ENCODE measurements around the gene GDI1.

The GDI1 gene

DNA sequence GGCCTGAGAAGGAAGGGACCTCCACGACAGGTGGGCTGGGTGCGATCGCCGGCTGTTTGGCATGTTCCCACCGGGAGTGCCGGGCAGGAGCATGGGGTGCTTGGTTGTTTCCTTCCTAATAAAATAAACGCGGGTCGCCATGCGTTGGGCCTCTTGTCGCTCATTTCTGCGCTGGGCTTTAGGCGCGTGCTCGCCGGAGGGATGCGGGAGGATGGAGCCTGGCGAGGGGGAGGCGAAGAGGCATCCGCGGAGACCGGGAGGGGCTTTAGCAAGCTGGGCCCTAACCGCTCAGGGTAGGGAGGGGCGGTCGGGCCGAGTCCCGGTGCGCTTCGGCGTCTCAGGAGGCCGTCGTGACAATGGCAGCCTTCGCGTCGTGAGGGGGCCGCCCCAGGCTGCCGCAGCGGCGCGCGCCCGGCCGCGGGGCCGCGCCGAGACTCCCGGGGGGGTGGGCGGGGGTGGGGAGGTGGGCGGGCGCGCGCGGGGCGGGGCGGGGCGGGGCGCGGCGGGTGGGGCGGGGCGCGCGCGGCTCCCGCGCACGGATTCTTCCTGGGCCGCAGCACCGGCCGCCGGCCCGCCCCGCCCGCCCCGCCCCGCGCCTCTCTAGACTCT lies 476 bp upstream of the GDI1 start:
- Histone ChIP-seq H3K4me1 (ENCODE audit: control insufficient read depth, insufficient read depth, low read length) (peaks cover 4% of the 10 kb centered on the region), H3K36me3 (ENCODE audit: control insufficient read depth, insufficient read depth, low read length) (no peaks in the 10 kb centered on the region), H3K9me3 (ENCODE audit: control insufficient read depth, low read length) (no peaks in the 10 kb centered on the region), H3K27me3 (ENCODE audit: control insufficient read depth, insufficient read depth, low read length, poor library complexity, severe bottlenecking) (no peaks in the 10 kb centered on the region), H3K27ac (ENCODE audit: insufficient read depth, low read depth, low read length, poor library complexity, severe bottlenecking) (no peak overlapping the region), H3K4me3 (ENCODE audit: insufficient read depth, low read depth, low read length) (peak overlapping the region; percentile 58)
- WGBS, 2 experiments = 3 to 4% methylated on average over 50 to 75 of the region's 78 CpGs

DNA sequence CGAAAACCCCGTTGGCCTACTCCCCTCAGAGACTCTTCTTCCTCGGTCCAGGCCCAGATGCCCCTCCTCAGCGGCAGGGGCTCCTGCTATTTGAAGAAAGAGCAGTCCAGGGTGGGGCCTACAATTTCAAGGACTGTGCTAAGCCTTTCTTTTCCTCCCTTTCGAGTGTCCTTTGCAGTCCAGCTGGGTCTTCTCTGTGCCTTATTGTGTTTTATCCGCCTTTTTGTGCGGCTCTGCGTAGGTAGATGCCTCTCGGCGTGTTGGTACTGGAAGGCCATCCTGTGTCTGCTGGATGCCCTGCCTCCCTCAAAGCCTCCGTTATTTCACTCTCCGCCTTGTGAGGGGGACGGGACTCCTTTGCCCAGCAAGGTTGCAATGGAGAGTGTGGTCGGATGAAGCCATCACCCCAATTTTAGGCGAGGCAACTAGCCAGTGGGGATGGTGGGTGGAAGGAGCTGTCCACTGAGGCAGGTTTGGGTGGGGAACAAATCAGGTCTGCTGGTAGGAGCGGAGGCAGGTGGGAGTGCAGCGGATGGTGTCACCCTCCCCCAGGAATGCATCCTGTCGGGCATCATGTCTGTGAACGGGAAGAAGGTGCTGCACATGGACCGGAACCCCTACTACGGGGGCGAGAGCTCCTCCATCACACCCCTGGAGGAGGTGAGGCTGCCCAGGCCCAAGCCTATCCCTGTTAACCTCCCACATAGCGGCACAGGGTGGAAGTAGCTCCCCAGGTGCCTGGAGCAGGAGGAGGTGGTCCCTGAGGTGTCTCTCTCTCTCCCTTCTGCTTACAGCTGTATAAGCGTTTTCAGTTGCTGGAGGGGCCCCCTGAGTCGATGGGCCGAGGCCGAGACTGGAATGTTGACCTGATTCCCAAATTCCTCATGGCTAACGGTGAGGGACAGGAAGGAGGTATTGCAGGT lies 1.3 kb downstream of the GDI1 start:
- peak overlapping the region; percentile 58 for H3K4me3 ChIP-seq (ENCODE audit: insufficient read depth, low read depth, low read length)
- no peaks in the 10 kb centered on the region for H3K27me3 ChIP-seq (ENCODE audit: control insufficient read depth, insufficient read depth, low read length, poor library complexity, severe bottlenecking)
- no peaks in the 10 kb centered on the region for H3K36me3 ChIP-seq (ENCODE audit: control insufficient read depth, insufficient read depth, low read length)
- no peak overlapping the region for H3K27ac ChIP-seq (ENCODE audit: insufficient read depth, low read depth, low read length, poor library complexity, severe bottlenecking)
- peaks cover 4% of the 10 kb centered on the region for H3K4me1 ChIP-seq (ENCODE audit: control insufficient read depth, insufficient read depth, low read length)
- WGBS, 2 experiments = 64 to 67% methylated on average over 28 of the region's 28 CpGs
- H3K9me3 ChIP-seq (ENCODE audit: control insufficient read depth, low read length) = no peaks in the 10 kb centered on the region

GRCh38 chrX:154439841-154440240 lies 2.9 kb downstream of the GDI1 start:
- Histone ChIP-seq H3K27ac (ENCODE audit: insufficient read depth, low read depth, low read length, poor library complexity, severe bottlenecking) (no peak overlapping the region), H3K4me3 (ENCODE audit: insufficient read depth, low read depth, low read length) (no peak overlapping the region), H3K9me3 (ENCODE audit: control insufficient read depth, low read length) (no peaks in the 10 kb centered on the region), H3K27me3 (ENCODE audit: control insufficient read depth, insufficient read depth, low read length, poor library complexity, severe bottlenecking) (no peaks in the 10 kb centered on the region), H3K36me3 (ENCODE audit: control insufficient read depth, insufficient read depth, low read length) (no peaks in the 10 kb centered on the region), H3K4me1 (ENCODE audit: control insufficient read depth, insufficient read depth, low read length) (peaks cover 4% of the 10 kb centered on the region)
- 96 to 98% methylated on average over 13 to 14 of the region's 18 CpGs for WGBS, 2 experiments

GRCh38 chrX:154440623-154441357 lies 3.8 kb downstream of the GDI1 start:
- Histone ChIP-seq H3K36me3 (ENCODE audit: control insufficient read depth, insufficient read depth, low read length) (no peaks in the 10 kb centered on the region), H3K4me3 (ENCODE audit: insufficient read depth, low read depth, low read length) (no peak overlapping the region), H3K27me3 (ENCODE audit: control insufficient read depth, insufficient read depth, low read length, poor library complexity, severe bottlenecking) (no peaks in the 10 kb centered on the region), H3K27ac (ENCODE audit: insufficient read depth, low read depth, low read length, poor library complexity, severe bottlenecking) (no peak overlapping the region), H3K4me1 (ENCODE audit: control insufficient read depth, insufficient read depth, low read length) (peaks cover 8% of the 10 kb centered on the region), H3K9me3 (ENCODE audit: control insufficient read depth, low read length) (no peaks in the 10 kb centered on the region)
- WGBS, 2 experiments = 94 to 95% methylated on average over 17 of the region's 17 CpGs

DNA sequence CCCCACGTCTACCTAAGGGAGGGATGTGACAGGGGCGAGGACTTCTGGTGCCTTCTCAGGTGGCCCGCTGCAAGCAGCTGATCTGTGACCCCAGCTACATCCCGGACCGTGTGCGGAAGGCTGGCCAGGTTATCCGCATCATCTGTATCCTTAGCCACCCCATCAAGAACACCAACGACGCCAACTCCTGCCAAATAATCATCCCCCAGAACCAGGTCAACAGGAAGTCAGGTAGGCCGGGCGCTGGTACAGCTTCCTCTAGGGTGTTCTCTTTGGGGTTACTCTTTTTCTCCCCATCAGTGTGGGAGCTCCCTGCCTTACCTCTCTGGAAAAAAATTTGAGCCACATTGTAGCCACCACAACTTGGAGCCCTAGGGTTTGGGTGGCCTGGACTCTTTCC lies 4.6 kb downstream of the GDI1 start:
- WGBS, 2 experiments = 95% methylated on average over 11 of the region's 11 CpGs
- no peak overlapping the region for H3K27ac ChIP-seq (ENCODE audit: insufficient read depth, low read depth, low read length, poor library complexity, severe bottlenecking)

GRCh38 chrX:154441984-154442707 lies 5.2 kb downstream of the GDI1 start:
- H3K27me3 ChIP-seq (ENCODE audit: control insufficient read depth, insufficient read depth, low read length, poor library complexity, severe bottlenecking) = no peaks in the 10 kb centered on the region
- no peaks in the 10 kb centered on the region for H3K36me3 ChIP-seq (ENCODE audit: control insufficient read depth, insufficient read depth, low read length)
- H3K4me3 ChIP-seq (ENCODE audit: insufficient read depth, low read depth, low read length) = no peak overlapping the region
- H3K9me3 ChIP-seq (ENCODE audit: control insufficient read depth, low read length) = no peaks in the 10 kb centered on the region
- no peak overlapping the region for H3K27ac ChIP-seq (ENCODE audit: insufficient read depth, low read depth, low read length, poor library complexity, severe bottlenecking)
- WGBS, 2 experiments = 91 to 93% methylated on average over 21 of the region's 21 CpGs
- H3K4me1 ChIP-seq (ENCODE audit: control insufficient read depth, insufficient read depth, low read length) = peaks cover 8% of the 10 kb centered on the region

More for the DNA sequence above, 4.6 kb downstream of the GDI1 start:
- Histone ChIP-seq H3K4me1 (ENCODE audit: control insufficient read depth, insufficient read depth, low read length) (peaks cover 8% of the 10 kb centered on the region), H3K9me3 (ENCODE audit: control insufficient read depth, low read length) (no peaks in the 10 kb centered on the region), H3K4me3 (ENCODE audit: insufficient read depth, low read depth, low read length) (no peak overlapping the region), H3K27me3 (ENCODE audit: control insufficient read depth, insufficient read depth, low read length, poor library complexity, severe bottlenecking) (no peaks in the 10 kb centered on the region), H3K36me3 (ENCODE audit: control insufficient read depth, insufficient read depth, low read length) (no peaks in the 10 kb centered on the region)

DNA sequence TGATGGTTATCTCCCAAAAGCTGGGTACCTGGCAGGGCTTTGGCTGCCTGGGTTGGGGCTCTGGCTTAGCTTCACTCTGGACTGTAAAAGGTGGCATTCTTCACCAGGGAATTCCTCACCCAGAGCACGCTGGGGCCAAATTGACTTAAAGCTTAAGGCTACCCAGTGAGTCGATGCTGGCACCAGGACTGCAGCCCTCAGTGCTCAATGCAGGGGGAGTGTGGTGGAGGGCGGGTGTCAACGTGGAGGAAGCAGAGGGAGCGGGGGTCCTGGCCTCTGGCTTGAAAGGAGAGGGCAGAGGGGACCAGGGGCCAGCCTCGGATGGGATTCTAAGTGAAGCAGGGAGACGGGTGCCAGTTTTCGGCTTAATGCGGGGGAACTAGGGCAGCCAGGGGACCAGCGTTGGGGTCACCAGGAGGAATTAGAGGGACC lies 6.5 kb downstream of the GDI1 start:
- Histone ChIP-seq H3K4me1 (ENCODE audit: control insufficient read depth, insufficient read depth, low read length) (peaks cover 7% of the 10 kb centered on the region), H3K27ac (ENCODE audit: insufficient read depth, low read depth, low read length, poor library complexity, severe bottlenecking) (peak overlapping the region; percentile 67), H3K27me3 (ENCODE audit: control insufficient read depth, insufficient read depth, low read length, poor library complexity, severe bottlenecking) (no peaks in the 10 kb centered on the region), H3K9me3 (ENCODE audit: control insufficient read depth, low read length) (no peaks in the 10 kb centered on the region), H3K4me3 (ENCODE audit: insufficient read depth, low read depth, low read length) (peak overlapping the region; percentile 57), H3K36me3 (ENCODE audit: control insufficient read depth, insufficient read depth, low read length) (no peaks in the 10 kb centered on the region)
- 19 to 21% methylated on average over 10 of the region's 10 CpGs for WGBS, 2 experiments

DNA sequence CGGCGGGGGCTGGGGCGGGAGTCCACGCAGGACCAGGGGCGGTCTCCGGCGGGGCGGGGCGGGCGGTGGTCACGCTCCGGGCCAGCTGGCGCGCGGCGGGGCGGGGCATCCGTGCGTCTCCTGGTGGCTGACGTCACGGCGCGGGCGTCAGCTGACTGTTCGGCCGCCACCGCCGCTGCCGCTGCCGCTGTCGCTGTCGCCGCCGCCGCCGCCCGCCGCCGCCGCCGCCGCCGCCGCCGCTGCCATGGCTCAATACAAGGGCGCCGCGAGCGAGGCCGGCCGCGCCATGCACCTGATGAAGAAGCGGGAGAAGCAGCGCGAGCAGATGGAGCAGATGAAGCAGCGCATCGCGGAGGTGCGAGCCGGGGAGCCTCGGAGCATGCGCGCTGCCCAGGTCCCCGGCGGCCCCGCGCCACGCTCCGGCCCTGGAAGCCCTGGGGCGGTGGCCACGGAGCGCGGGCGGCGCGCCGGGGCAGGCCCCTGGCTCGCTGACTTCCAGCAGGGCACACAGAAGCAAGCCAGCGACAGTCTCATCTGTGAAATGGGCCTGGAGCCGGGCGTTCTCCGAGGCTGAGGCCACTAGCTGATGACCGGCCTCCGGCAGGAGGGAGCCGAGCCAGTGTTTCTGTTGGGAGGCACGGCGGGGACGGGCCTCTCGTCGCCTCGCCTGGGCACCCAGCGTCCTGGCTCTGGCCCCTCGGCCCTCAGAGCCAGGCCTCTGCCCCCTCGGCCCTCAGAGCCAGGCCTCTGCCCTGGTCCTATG lies 7.2 kb downstream of the GDI1 start, which contains the start of gene FAM50A:
TSS of gene FAM50A (plus strand) at position 150 of the 763 bp plus-strand sequence. CDS start at position 245, 95 bp downstream.
- Histone ChIP-seq H3K27me3 (ENCODE audit: control insufficient read depth, insufficient read depth, low read length, poor library complexity, severe bottlenecking) (no peaks in the 10 kb centered on the region), H3K9me3 (ENCODE audit: control insufficient read depth, low read length) (no peaks in the 10 kb centered on the region), H3K27ac (ENCODE audit: insufficient read depth, low read depth, low read length, poor library complexity, severe bottlenecking) (peak within 1 kb of the TSS; percentile 67), H3K4me3 (ENCODE audit: insufficient read depth, low read depth, low read length) (peak within 1 kb of the TSS; percentile 57), H3K4me1 (ENCODE audit: control insufficient read depth, insufficient read depth, low read length) (peaks cover 4% of the 10 kb centered on the region), H3K36me3 (ENCODE audit: control insufficient read depth, insufficient read depth, low read length) (no peaks in the 10 kb centered on the region)
- 2 to 3% methylated on average over 94 of the region's 94 CpGs for WGBS, 2 experiments

DNA sequence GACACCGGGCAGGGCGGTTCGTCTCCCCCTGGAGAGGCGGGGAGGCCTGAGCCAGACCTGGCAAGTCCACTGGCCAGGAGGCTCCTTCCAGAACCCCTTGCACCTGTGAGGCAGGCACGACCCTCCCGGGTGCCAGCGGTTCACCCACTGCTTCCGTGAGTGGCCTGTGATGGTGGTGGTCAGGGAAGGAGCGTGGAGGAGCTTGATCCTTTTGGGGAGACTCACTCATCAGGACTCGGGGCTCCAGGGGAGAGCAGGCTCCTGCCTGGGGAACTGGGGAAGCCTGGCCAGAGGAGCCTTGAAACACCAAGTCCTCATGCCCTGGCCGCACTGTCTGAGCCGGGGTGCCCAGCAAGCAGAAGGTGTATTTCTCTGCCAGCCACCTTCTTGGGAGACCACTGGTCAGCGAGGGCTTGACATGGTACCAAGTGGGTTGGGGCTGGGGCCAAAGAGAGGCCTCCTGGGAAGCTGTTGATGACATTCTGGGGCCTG lies 7.8 kb downstream of the GDI1 start:
- peak overlapping the region; percentile 57 for H3K4me3 ChIP-seq (ENCODE audit: insufficient read depth, low read depth, low read length)
- no peaks in the 10 kb centered on the region for H3K36me3 ChIP-seq (ENCODE audit: control insufficient read depth, insufficient read depth, low read length)
- H3K27ac ChIP-seq (ENCODE audit: insufficient read depth, low read depth, low read length, poor library complexity, severe bottlenecking) = no peak overlapping the region
- no peaks in the 10 kb centered on the region for H3K9me3 ChIP-seq (ENCODE audit: control insufficient read depth, low read length)
- H3K4me1 ChIP-seq (ENCODE audit: control insufficient read depth, insufficient read depth, low read length) = peaks cover 4% of the 10 kb centered on the region
- WGBS, 2 experiments = 77 to 81% methylated on average over 13 of the region's 13 CpGs
- no peaks in the 10 kb centered on the region for H3K27me3 ChIP-seq (ENCODE audit: control insufficient read depth, insufficient read depth, low read length, poor library complexity, severe bottlenecking)
